Measurements from ENCODE around the gene KERA.

Gene KERA

DNA sequence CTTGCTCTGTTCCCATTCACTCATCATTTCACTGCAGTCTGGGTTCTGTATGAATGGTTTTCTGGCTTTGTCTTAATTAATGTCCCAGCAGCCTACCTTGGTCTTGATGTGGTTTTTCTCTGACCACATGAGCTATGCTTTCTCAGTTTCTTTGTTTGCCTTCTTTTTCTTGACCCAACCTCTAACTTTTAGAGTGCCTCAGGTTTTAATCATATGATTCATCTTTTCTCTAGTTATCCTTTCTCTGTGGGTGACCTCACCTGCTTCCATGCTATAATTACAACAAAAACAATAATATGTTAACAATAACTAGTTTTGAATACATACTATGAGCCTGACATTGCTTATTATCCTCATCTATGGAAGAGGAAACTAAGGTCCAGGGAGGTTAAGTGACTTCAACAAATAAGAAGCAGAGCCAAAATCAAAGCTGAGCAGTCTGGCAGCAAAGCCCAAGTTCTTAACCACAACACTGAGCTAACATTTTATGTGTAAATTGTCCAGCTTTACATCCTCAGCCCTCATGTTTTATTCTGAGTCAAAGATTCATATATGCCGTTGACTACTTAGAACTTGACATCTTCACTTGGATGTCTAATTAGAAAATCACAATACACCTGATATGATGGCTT is 48.4 kb downstream of the KERA start:
- no peak for DNase-seq (ENCODE audit: low read depth)

DNA sequence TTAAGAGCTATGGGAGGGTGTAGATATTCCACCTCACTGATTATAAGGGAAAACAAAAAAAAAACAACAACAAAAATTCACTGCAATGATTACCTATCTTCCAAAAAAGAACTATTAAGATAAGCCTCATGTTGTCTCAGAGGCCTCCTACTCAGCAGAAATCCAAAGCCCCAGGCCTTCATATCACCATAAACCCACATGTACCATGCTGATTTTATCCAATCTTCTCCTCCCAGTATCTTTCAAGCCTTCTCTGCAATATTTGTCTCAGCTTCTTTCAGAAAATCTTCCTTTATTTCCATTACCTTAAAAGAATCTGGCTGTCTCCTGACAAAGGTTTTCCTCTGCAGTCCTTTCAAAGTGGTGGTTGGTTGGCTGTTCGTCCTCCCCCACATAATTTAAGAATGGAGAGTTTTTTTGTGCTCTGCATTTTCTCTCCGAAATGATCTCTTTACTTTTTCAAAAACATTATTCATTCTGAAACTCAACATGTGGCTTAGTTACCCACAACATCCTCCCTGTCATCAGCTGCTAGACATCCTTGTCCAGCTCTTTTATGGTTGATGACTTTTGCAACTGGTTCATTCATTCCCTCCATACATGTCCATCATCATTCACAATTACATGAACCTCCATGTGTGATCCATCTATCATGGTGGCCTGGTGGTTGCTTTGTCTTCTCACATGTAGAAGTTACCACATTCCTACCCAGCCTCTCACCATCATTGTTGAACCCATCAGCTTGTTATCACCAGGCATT is 50.1 kb downstream of the KERA start:
- DNase-seq (ENCODE audit: low read depth), result no peak

DNA sequence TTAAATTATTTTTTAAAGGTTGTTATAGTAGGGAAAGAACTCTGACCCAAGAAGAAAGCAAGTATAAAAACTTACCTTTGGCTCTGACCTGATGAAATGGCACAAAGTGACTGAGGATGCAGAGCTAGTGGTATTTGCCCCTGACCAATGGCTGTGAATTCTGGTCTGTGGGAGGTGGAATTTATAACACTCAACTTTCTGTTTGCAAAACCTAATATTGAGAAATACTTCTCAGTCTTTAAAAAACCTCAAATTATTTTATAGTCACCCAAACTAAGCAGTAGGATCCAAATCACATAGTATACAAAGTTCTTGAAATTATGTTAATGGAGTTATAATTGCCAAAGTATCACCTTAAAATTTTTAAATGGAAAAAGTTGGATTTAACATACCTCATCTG is 53.0 kb downstream of the KERA start, which contains the start of gene EPYC:
TSS of gene EPYC (minus strand) at position 101 of the 400 bp plus-strand sequence. CDS start 2,407 bp downstream, outside the sequence.
- no peak for DNase-seq (ENCODE audit: low read depth)

DNA sequence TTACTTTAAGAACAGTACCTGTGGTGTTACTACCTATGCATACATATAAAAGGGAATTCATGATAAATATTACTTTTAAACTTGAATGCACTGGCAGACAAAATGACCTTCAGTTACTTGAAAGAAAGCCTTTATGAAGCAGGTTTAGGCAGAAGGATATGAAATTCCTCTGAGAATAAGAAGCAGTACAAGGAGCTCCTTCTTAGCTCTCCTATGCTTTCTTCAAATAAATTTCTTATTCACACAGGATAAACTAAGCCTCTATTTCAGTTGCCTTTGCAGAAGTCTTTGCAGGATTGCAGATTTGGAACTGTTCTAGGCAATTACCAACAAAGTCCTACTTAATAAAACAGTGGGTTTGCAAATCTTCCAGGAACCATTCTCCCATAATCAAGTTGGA is 54.1 kb downstream of the KERA start:
- no peak for DNase-seq (ENCODE audit: low read depth)

DNA sequence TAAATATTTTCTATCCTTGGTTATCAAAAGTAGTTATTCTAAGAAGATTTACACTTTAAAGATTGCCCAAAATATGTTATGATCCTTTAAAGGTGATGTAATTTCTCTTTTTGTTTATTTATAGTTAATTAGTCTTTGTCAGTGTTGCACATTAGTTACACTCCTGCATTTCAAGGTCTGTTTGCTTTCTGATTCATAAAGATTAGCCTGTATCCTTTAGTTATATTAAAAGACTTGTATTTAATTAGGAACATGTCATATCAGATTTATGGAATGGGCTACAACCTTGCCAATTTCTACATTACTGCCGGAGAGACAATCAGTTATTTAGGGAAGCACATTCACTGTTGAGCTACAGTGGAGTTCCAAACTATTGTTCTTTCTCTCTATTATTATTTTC is 56.5 kb downstream of the KERA start:
- no peak for DNase-seq (ENCODE audit: low read depth)
